Esophagus muscularis mucosa (tissue), 4 donors: ENCODE results near the gene ADSS1. TPM values are rescaled to one million over a fixed set of nuclear protein-coding genes. Genes with fewer than 3 reads are reported as not detected.
A peak's percentile ranks its signal among the peaks of the same experiment; 100 is the strongest.

Source experiments
- DNase-seq: peaks from one replicate; pipeline ENCODE4 v3.0.0-alpha.2; 2017; ENCODE audit errors: extremely low spot score
- H3K27ac ChIP-seq, 4 donors: fragments of 200-600 bp; sonication (generic); replicated peaks in 1 of 4; 1 replicate in 3 of 4; 2 replicates in 1 of 4; pipeline ENCODE4 v1.5.1; 2016 to 2019; ENCODE audit warnings: mild to moderate bottlenecking in 1 of 4
- H3K27me3 ChIP-seq, 4 donors: fragments of 200-600 bp; sonication (generic); one replicate each; pipeline versions ENCODE4 v1.5.1 to v1.6.0; 2016 to 2019
- H3K36me3 ChIP-seq, 4 donors: fragments of 200-600 bp; sonication (generic); one replicate each; pipeline ENCODE4 v1.5.1; 2016 to 2019
- H3K4me1 ChIP-seq, 4 donors: fragments of 200-600 bp; sonication (generic); one replicate each; pipeline ENCODE4 v1.5.1; 2016 to 2019
- H3K4me3 ChIP-seq, 4 donors: fragments of 200-600 bp; sonication (generic); 1 replicate in 2 of 4; 2 replicates in 2 of 4; pipeline ENCODE4 v1.5.1; 2016 to 2019; ENCODE audit warnings: mild to moderate bottlenecking in 4 of 4, moderate library complexity in 1 of 4
- H3K9me3 ChIP-seq, 4 donors: fragments of 200-600 bp; sonication (generic); 1 replicate in 3 of 4; 2 replicates in 1 of 4; pipeline ENCODE4 v1.5.1; 2016 to 2019
- CTCF ChIP-seq, 3 experiments: fragments of 200-600 bp in 2 of 3; fragments of 450-650 bp in 1 of 3; sonication (generic) in 2 of 3; IDR thresholded peaks; one replicate each; pipeline ENCODE4 v1.5.1; 2017 to 2019; ENCODE audit warnings: antibody characterized with exemption in 3 of 3, mild to moderate bottlenecking in 2 of 3, moderate library complexity in 1 of 3
- EP300 ChIP-seq: sonication (generic); formaldehyde crosslinking; IDR thresholded peaks from one replicate; pipeline ENCODE4 v1.6.1; 2017; ENCODE audit warnings: antibody characterized with exemption
- POLR2A ChIP-seq: fragments of 450-650 bp; IDR thresholded peaks from one replicate; pipeline ENCODE4 v1.6.1; 2017; ENCODE audit warnings: antibody characterized with exemption, moderate library complexity, mild to moderate bottlenecking, low read depth
- POLR2AphosphoS5 ChIP-seq, 2 donors: sonication (generic); formaldehyde crosslinking; IDR thresholded peaks; one replicate each; pipeline ENCODE4 v1.6.1; 2017; ENCODE audit warnings: antibody characterized with exemption in 2 of 2
- WGBS: methylation state at CpG from one replicate; pipeline ENCODE4 v1.1.5; 2018; 5-methylcytosine and 5-hydroxymethylcytosine counted together
- intact Hi-C: fragments of 100-400 bp; cut with DNase I; formaldehyde crosslinking; loops from one replicate; pipeline ENCODE4 v1.15.1; 2023
- total RNA-seq, 4 donors: library from RNA; depleted of rRNA; stranded (reverse); fragments of >200 nt; gene quantifications; one replicate each; pipeline versions ENCODE4 v1.1.0 to v1.2.1, GENCODE V29; 2016

Gene ADSS1
- total RNA-seq, 4 donors from 2014 or later: 4.3 to 7.9 (median 5.7) TPM

- Histone ChIP-seq H3K4me1 (peaks cover 12 to 99% (median 87%) of the 10 kb centered on the region in 4 donors), H3K36me3 (peaks cover 0 to 80% (median 58%) of the 10 kb centered on the region in 4 donors), H3K9me3 (no peaks in the 10 kb centered on the region), H3K27me3 (no peaks in the 10 kb centered on the region), H3K27ac (peak overlapping the region in 3 of 4 donors; percentile 4 to 52 (median 37)), H3K4me3 (no peak overlapping the region)
- DNase-seq: no peak
- intact Hi-C loops: no loop called here
- TF ChIP-seq POLR2A (no peak), POLR2AphosphoS5 (IDR thresholded peaks at IDR 0.05) (no peak), CTCF (IDR thresholded peaks at IDR 0.05) (no peak), EP300 (no peak)
- whole genome bisulfite sequencing: 76% methylated on average over 6 of the region's 36 CpGs
These were observed 61.0 kb downstream of the ADSS1 start for GRCh38 chr14:104784846-104785707.

GRCh38 chr14:104785708-104786080 lies 61.7 kb downstream of the ADSS1 start:
- Histone ChIP-seq H3K36me3 (peaks cover 0 to 80% (median 58%) of the 10 kb centered on the region in 4 donors), H3K27ac (no peak overlapping the region), H3K4me3 (no peak overlapping the region), H3K27me3 (no peaks in the 10 kb centered on the region), H3K4me1 (peaks cover 12 to 99% (median 88%) of the 10 kb centered on the region in 4 donors), H3K9me3 (no peaks in the 10 kb centered on the region)
- no peak for TF ChIP-seq POLR2AphosphoS5 (IDR thresholded peaks at IDR 0.05)
- TF ChIP-seq EP300: no peak
- TF ChIP-seq CTCF (IDR thresholded peaks at IDR 0.05): no peak
- no peak for TF ChIP-seq POLR2A
- DNase-seq: no peak
- WGBS: 81% methylated on average over 10 of the region's 13 CpGs
- intact Hi-C loops: no loop called here

GRCh38 chr14:104786091-104786586 lies 62.1 kb downstream of the ADSS1 start:
- Histone ChIP-seq H3K4me3 (no peak overlapping the region), H3K9me3 (no peaks in the 10 kb centered on the region), H3K4me1 (peaks cover 12 to 99% (median 89%) of the 10 kb centered on the region in 4 donors), H3K27ac (no peak overlapping the region), H3K36me3 (peaks cover 3 to 80% (median 59%) of the 10 kb centered on the region in 4 donors), H3K27me3 (no peaks in the 10 kb centered on the region)
- no peak for DNase-seq
- TF ChIP-seq CTCF (IDR thresholded peaks at IDR 0.05) (no peak), POLR2A (no peak), EP300 (no peak), POLR2AphosphoS5 (IDR thresholded peaks at IDR 0.05) (no peak)
- WGBS: 63% methylated on average over 11 of the region's 14 CpGs
- intact Hi-C loops: no loop called here

GRCh38 chr14:104786726-104787675 lies 63.0 kb downstream of the ADSS1 start:
- no peak for TF ChIP-seq POLR2AphosphoS5 (IDR thresholded peaks at IDR 0.05)
- no peak for TF ChIP-seq CTCF (IDR thresholded peaks at IDR 0.05)
- no peak for TF ChIP-seq EP300
- no peak for TF ChIP-seq POLR2A
- H3K9me3 ChIP-seq: no peaks in the 10 kb centered on the region
- H3K36me3 ChIP-seq: peaks cover 6 to 83% (median 64%) of the 10 kb centered on the region in 4 donors
- no peak for DNase-seq
- peak overlapping the region in 2 of 4 donors; percentile 21 to 34 for H3K27ac ChIP-seq
- peaks cover 16 to 99% (median 88%) of the 10 kb centered on the region in 4 donors for H3K4me1 ChIP-seq
- no peaks in the 10 kb centered on the region for H3K27me3 ChIP-seq
- WGBS: 70% methylated on average over 11 of the region's 30 CpGs
- intact Hi-C loops: no loop called here
- no peak overlapping the region for H3K4me3 ChIP-seq
